NCI-H460 (cell line): Measurements from ENCODE around the gene VTI1A. TPM values are rescaled to one million over a fixed set of nuclear protein-coding genes. Genes with fewer than 3 reads are reported as not detected.
"Not testable (repeated sequence)": the region's sequence is repeated elsewhere in the genome, so short reads cannot be mapped to it uniquely, and the experiment has no call there.

Experiments used
- DNase-seq: peaks from one replicate; pipeline ENCODE4 v3.0.0-alpha.2; 2016; ENCODE audit warnings: low read depth; ENCODE audit errors: extremely low read depth
- total RNA-seq: library from RNA; depleted of rRNA; stranded (reverse); fragments of >200 nt; shearing (Covaris generic); gene quantifications from 2 replicates; pipeline ENCODE4 v1.2.3, GENCODE V29; 2014

Gene VTI1A
- total RNA-seq, 1 experiment from 2014 or later = 28.2 TPM

GRCh38 chr10:112584276-112584675, 137.3 kb downstream of the VTI1A start:
- DNase-seq = no peak

GRCh38 chr10:112585126-112585525, 138.1 kb downstream of the VTI1A start:
- DNase-seq = peak; percentile 61

GRCh38 chr10:112585960-112586359, 138.9 kb downstream of the VTI1A start:
- no peak for DNase-seq

- no peak for DNase-seq
Measured at GRCh38 chr10:112587729-112588128, 140.7 kb downstream of the VTI1A start.

- DNase-seq = no peak
Measured at GRCh38 chr10:112588225-112588990, 141.4 kb downstream of the VTI1A start.

GRCh38 chr10:112589081-112589480, 142.1 kb downstream of the VTI1A start:
- DNase-seq = no peak

- DNase-seq = not testable (repeated sequence)
Measured at GRCh38 chr10:112590786-112591185, 143.8 kb downstream of the VTI1A start.

- no peak for DNase-seq
Measured at GRCh38 chr10:112593023-112593422, 146.0 kb downstream of the VTI1A start.

GRCh38 chr10:112601214-112602090, 154.4 kb downstream of the VTI1A start:
- DNase-seq = no peak

- no peak for DNase-seq
Measured at GRCh38 chr10:112603062-112603461, 156.0 kb downstream of the VTI1A start.

- no peak for DNase-seq
Measured at GRCh38 chr10:112605063-112605462, 158.0 kb downstream of the VTI1A start.

GRCh38 chr10:112607506-112607905, 160.5 kb downstream of the VTI1A start:
- no peak for DNase-seq

GRCh38 chr10:112613620-112614019, 166.6 kb downstream of the VTI1A start:
- DNase-seq = no peak

GRCh38 chr10:112614072-112614471, 167.1 kb downstream of the VTI1A start:
- DNase-seq = no peak

- DNase-seq = no peak
Measured at GRCh38 chr10:112614586-112614985, 167.6 kb downstream of the VTI1A start.

GRCh38 chr10:112615269-112615668, 168.3 kb downstream of the VTI1A start:
- no peak for DNase-seq

GRCh38 chr10:112616647-112617046, 169.6 kb downstream of the VTI1A start:
- DNase-seq = no peak

- DNase-seq = no peak
Measured at GRCh38 chr10:112618814-112619213, 171.8 kb downstream of the VTI1A start.

GRCh38 chr10:112619556-112619955, 172.5 kb downstream of the VTI1A start:
- no peak for DNase-seq

GRCh38 chr10:112622786-112623185, 175.8 kb downstream of the VTI1A start:
- DNase-seq = no peak

GRCh38 chr10:112624546-112625048, 177.6 kb downstream of the VTI1A start:
- DNase-seq = no peak
